GM19452 (cell line): ENCODE results near the gene WNT11.
A peak's percentile ranks its signal among the peaks of the same experiment; 100 is the strongest.

Experiments used
- ATAC-seq: cut with Tn5 transposase; IDR thresholded peaks from one replicate; pipeline ENCODE4 v1.9.1; 2021; ENCODE audit not compliant: unreplicated experiment

The WNT11 gene

DNA sequence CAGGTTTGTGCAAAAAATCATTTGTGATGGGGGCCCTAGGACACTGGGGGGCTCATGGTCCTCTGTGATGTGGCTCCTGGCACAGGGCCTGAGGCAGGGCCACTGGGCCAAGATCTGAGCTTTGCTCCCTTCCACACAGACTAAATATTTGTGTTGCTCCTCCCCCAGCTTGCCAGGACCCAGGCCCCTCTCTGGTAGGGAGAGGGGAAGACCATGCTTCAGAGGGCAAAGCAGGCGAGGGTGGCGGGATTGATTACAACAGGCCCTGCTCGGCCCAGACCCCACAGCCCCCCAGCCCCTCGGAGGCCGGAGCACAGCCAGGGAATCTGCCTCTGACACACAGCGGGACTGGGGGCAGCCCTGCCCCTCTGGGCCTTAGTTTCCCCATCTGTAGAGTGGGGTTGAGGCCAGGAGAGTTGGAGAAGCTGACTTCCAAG, 29.0 kb downstream of the WNT11 start:
- no peak for ATAC-seq

GRCh38 chr11:76176463-76176862, 29.8 kb downstream of the WNT11 start:
- ATAC-seq = no peak

DNA sequence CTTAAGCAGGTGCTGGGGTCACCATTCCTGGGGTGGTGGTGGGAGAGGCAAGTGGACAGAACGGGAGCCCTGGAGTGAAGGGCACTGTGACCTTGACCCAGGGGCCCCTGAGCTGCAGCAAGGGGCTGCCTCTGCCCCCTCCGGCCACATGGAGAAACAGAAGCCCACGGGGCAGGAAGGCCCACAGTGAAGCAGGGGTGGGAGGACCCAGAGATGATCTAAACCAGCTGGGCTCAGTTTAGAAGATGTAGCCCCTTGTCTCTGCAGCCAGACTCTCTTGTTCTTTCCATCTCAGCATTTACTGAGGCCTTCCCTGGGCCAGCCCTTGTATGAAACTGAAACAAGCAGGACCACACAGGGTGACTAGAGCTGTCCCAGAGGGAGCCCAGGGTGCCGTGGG, 30.5 kb downstream of the WNT11 start:
- no peak for ATAC-seq

DNA sequence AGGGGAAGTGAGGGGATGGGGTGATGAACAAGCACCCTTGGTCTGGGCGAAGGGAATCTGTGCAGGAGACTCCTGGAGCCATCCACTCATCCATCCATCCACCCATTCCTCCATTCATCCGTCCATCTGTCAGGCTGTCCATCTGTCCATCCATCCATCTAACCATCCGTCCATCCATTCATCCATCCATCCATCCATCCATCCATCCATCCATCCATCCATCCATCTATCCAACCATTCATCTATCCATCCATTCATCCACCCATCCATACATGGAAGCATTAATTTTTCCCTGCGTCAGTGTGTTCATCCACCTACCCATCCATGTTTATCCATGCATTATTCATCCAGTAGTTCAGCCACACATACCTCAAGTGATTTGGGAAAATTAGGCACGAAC, 32.0 kb downstream of the WNT11 start:
- ATAC-seq = no peak

DNA sequence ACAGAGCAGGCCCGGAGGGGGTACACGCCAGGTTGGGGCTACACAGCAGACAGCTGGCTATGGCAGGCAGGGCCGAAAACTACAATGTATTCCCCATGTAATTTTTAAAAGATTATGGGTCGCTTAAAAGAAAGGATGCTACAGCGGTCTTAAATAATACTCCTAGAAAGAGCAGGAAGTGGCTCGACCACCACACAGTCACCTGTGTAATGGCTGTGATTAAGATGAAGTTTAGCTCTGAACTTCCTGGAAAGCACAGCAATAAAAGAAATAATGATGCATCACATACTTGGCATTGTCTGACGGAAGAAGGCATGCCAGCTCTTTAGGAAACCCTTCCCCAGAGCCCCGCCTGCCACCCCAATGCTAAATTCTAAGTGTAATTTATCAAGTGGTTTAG, 32.6 kb downstream of the WNT11 start:
- ATAC-seq = no peak

DNA sequence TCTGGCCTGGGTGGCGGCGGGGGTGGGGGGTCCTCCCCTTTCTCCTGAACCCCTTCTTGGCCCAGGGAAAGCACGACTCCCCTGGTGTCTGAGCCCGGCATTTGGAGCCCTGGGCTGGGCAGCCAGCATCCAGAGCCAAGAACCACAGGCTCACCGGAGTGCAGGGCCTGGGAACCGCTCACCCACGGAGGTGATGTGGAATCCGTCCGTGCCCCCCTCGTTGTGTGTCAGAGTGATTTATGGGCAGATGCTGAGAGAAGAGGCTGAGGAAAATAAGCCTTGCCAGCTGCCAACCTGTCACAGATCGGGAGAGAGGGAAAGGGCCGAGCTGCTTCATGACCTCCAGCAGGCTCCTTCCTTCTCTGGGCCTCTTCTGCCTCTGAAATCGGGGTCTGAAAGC, 33.7 kb downstream of the WNT11 start:
- ATAC-seq = no peak

DNA sequence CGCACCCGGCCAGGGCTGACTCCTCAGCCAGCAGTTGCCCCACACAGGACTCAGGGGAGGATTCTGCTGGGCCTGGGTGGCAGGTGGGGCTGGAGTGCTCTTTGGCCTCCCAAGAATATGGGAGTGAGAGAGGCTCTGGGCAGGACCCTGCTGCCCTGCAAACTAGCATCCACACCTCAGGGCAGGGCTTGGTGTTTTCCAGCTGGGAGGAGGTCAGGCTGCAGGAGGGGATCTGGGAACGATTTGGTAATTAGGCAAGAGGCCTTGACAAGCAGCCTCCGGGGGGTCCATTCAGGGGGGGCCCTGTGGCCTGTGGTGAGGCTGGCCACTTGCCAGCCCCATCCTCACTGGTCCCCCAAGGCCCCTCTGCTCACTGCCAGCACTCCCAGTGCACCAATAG, 35.8 kb downstream of the WNT11 start:
- ATAC-seq = no peak

DNA sequence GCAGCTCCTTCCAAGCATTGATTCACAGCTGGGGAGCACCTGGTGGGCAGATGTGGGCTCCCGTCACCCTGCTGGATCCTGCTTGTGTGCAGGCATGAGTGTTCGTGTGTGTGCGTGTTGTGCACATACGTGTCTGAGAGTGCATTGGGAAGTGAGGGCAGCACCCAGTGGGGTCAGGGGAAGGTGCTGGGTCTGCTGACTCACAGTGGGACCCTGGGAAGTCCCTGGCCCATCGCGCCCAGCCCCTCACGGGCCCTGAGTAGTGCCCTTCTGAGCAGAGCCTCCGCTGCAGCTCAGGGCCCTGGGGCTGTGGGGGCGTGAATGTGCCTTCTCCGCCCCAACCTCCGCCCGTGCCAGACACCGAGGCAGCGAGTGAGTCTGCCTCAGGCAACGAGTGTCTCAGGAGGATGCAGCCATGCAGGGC, 36.8 kb downstream of the WNT11 start:
- peak; percentile 57 for ATAC-seq

DNA sequence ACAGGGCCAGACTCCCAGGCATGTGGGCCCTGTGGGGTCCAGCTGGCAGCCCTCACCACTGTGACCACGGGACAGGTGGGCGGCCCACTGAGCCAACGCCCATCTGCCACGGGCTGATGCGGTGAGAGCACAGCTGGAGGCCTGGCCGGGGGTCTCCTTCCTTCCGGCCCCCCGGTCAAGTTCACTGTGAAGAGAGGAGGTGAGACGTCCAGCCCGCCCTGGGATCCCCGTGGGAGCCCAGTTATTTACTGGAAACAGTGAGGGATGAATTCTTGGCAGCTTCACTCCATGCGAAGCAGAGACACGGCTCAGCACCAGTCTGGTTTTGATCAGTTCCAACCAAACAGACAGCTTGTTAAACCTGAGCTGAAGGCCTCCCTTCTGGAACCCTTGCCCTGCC, 38.7 kb downstream of the WNT11 start:
- ATAC-seq = no peak

- peak; percentile 69 for ATAC-seq
These were observed 40.0 kb downstream of the WNT11 start for GRCh38 chr11:76166314-76166713.

- ATAC-seq = no peak
These were observed 41.2 kb downstream of the WNT11 start for GRCh38 chr11:76164861-76165751.

DNA sequence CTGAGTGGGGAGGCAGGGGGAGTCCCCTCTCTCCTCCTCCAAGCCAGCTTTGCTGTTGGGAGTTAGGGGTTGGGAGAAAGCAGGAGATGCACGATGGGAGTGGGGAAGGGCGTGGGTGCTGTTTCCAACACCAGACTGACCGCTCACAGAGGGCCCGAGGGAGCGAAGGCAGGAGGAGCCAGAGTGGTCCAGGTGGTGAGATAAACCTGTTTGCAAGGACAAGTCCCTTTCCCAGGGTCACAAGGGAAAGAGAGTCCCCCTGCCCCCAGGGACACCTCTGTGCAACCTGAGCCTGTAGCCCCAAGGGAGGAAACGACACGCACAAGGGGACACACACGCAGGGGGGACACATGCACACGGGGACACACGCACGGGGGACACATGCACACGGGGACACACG, 42.2 kb downstream of the WNT11 start:
- ATAC-seq = no peak

GRCh38 chr11:76163289-76163880, 42.9 kb downstream of the WNT11 start:
- ATAC-seq = no peak

GRCh38 chr11:76162336-76163288, 43.7 kb downstream of the WNT11 start:
- ATAC-seq = no peak

GRCh38 chr11:76161261-76161961, 44.9 kb downstream of the WNT11 start:
- no peak for ATAC-seq

- ATAC-seq = no peak
These were observed 45.4 kb downstream of the WNT11 start for GRCh38 chr11:76160856-76161255.

GRCh38 chr11:76159983-76160661, 46.2 kb downstream of the WNT11 start:
- ATAC-seq = no peak

DNA sequence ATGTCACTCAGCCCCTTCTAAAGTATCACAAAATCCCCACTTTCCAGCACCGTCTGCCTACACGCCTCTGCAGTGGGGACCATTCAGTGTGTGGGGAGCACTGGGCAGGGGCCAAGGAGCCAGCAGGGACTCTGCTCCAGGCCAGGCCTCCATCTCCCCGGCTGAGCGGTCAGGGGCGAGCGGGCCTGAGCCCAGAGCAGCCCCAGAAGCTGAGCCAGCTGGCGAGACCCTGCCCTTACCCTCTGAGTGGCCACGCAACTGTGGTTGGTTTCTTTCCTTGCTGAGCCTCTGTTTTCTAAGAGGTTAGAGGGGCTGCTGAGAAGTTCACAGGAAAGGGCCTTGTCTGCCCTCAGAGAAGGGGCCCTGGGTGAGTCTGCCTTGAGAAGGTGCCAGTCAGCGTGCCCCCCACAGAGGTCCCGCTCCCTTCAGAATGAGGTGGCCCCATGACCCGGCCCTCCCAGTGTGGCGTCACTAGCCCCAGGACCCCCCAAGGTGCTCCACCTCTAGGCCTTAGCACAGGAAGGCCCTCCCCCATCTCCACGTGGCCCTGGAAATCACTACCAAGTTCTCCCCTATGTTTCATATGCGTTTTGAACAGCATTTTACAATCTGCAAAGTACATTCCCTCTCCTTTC, 46.9 kb downstream of the WNT11 start:
- ATAC-seq = no peak

DNA sequence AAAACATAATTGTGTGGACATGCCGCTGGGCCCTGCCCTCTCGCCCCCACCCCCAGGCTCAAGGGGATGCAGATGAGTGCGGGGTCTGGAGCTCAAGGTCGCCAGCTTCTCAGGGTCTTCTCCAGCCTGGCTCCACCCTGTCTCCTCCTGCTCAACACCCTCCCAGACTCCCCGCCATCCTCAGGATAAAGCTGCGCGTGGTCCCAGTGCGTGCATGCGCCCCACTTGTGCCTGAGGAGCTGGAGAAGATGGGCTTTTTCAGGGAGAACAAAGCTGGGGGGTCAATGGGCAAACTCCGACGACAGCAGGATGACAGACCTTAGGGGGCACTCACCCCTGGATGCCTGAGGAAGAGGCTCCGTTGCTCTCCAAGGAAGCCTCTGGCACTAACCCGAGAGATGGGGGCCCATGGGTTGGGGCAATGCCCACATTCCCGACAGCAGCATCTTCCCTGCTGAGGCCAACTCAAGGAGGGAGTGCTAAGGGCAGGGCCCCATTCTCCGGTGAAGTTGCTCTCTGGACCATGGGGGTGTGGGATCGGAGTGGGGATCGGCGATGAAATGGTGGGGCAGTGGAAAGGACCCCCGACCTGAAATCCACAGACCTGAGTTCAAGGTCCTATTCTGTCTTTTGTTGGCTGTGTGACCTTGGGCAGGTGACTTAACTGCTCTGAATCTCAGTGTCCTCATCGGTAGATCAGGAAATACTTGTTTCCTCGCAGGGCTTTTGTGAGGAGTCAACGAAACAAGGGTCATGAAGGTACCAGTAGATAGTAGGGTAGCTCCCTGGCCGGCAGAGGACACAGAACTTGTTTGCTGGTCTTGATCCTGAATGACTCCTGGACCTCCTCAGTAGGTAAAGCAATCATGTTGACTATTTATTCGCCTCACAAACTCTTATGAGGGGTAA, 47.7 kb downstream of the WNT11 start:
- ATAC-seq = no peak
